ENCODE data around the gene OTUD3. TPM values are rescaled to one million over a fixed set of nuclear protein-coding genes. Genes with fewer than 3 reads are reported as not detected.
"Not testable (repeated sequence)": the region's sequence is repeated elsewhere in the genome, so short reads cannot be mapped to it uniquely, and the experiment has no call there.

The OTUD3 gene
- total and polyA plus RNA-seq, 7 experiments from 2014 or later: 0.97 to 23.6 (median 16.0) TPM

DNA sequence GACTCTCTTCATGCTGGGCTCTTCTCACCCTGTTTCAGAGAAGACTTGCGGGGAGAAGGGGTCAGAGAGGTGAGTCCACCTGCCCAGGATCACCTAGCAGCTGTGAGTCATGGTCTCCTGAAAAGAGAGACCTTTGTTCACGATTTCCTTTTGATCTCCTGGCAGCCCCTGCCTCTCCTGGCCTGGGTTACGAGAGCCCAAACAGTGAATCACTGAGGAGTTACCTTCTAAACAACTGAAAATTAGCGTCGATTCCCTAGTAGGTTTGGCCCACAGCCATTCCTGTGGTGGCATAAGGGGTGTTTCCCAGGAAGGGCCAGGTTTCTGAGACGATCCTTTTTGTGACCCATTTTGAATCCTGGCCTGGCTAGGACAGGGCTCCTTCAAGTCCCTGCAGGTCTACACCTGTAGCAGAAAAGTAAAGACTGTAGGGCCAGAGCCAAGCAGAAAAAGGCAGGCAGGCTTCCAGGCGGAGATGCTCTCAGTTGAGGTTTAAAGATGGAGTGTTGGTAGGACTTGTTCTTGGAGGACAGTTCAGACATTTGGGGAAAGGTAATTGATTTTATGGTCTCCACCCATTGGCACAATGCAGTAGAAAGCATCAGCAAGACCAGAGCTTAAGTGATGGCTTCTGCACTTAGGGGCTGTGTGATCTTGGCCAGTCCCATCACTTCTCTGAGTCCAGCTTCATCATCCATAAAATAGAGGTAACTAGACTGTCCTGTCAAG is 43.3 kb downstream of the OTUD3 start:
- H3K36me3 ChIP-seq (ENCODE audit: control insufficient read depth in 2 of 3, insufficient read depth in 3 of 3, low read length in 3 of 3): no peaks in the 10 kb centered on the region
- H3K9me3 ChIP-seq (ENCODE audit: control insufficient read depth in 2 of 3, low read length in 3 of 3): peaks cover 0 to 1% (median under 1%) of the 10 kb centered on the region in 3 experiments
- DNase-seq (no peak), ATAC-seq (no peak)
- no peak overlapping the region for H3K4me3 ChIP-seq (ENCODE audit: low read length)
- no peaks in the 10 kb centered on the region for H3K36me3 Mint-ChIP-seq
- peaks cover 0 to 15% (median 0%) of the 10 kb centered on the region in 5 donors for H3K27me3 Mint-ChIP-seq
- peaks cover 0 to 5% (median 1%) of the 10 kb centered on the region in 11 donors for H3K9me3 Mint-ChIP-seq
- ChIA-PET POLR2A (no interaction called here), CTCF (no interaction called here)
- H3K4me1 ChIP-seq (ENCODE audit: control insufficient read depth in 2 of 2, insufficient read depth in 2 of 2, low read length in 2 of 2): no peaks in the 10 kb centered on the region
- no peak overlapping the region for H3K4me3 Mint-ChIP-seq
- H3K27me3 ChIP-seq (ENCODE audit: control insufficient read depth in 2 of 2, insufficient read depth in 2 of 2, low read length in 2 of 2): no peaks in the 10 kb centered on the region
- no peak overlapping the region for H3K27ac Mint-ChIP-seq
- intact Hi-C loops (cut with micrococcal nuclease): no loop called here
- H3K4me1 Mint-ChIP-seq: peaks cover 0 to 1% (median 0%) of the 10 kb centered on the region in 7 donors
- H3K27ac ChIP-seq (ENCODE audit: low read depth, low read length): no peak overlapping the region

DNA sequence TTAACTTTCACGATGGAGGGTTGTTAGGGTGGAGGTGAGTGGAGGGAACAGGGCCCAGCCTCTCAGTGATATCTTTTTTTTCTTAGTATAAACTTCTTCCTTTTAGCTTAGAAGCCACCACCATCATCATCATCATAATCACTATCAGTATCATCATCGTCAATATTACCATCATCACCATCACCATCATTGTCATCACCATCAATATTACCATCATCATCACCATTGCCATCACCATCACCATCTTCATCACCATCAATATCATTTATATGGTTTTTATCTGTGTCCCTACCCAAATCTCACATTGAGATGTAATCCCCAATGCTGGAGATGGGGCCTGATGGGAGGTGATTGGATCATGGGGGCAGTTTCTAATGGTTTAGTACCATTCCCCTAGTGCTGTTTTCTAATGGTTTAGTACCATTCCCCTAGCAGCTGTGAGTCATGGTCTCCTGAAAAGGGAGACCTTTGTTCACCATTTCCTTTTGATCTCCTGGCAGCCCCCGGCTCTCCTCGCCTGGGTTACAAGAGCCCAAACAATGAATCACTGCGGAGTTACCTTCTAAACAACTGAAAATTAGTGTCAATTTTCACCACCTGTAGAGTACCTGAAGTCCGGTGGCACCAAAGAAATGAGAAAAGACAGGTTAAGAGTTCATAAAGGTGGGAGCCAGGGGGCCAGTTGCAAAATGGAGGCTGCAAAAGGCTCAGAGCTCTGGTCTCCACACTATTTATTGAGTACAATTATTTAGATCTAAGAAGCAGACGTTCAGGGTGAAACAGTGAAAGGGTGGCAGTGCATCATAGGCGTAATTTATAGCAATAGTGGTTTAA is 44.3 kb downstream of the OTUD3 start:
- no peak for ATAC-seq
- Histone ChIP-seq H3K4me1 (ENCODE audit: control insufficient read depth in 2 of 2, insufficient read depth in 2 of 2, low read length in 2 of 2) (no peaks in the 10 kb centered on the region), H3K36me3 (ENCODE audit: control insufficient read depth in 2 of 3, insufficient read depth in 3 of 3, low read length in 3 of 3) (no peaks in the 10 kb centered on the region), H3K4me3 (ENCODE audit: low read length) (no peak overlapping the region), H3K27ac (ENCODE audit: low read depth, low read length) (no peak overlapping the region), H3K27me3 (ENCODE audit: control insufficient read depth in 2 of 2, insufficient read depth in 2 of 2, low read length in 2 of 2) (no peaks in the 10 kb centered on the region), H3K9me3 (ENCODE audit: control insufficient read depth in 2 of 3, low read length in 3 of 3) (peaks cover 0 to 10% (median 7%) of the 10 kb centered on the region in 3 experiments)
- Mint-ChIP-seq H3K4me3 (no peak overlapping the region), H3K36me3 (no peaks in the 10 kb centered on the region), H3K27me3 (peaks cover 0 to 15% (median 0%) of the 10 kb centered on the region in 5 donors), H3K27ac (no peak overlapping the region), H3K4me1 (peaks cover 0 to 1% (median 0%) of the 10 kb centered on the region in 7 donors), H3K9me3 (peaks cover 0 to 14% (median 5%) of the 10 kb centered on the region in 11 donors)
- no peak for DNase-seq
- intact Hi-C loops (cut with micrococcal nuclease): no loop called here
- ChIA-PET POLR2A (no interaction called here), CTCF (no interaction called here)

GRCh38 chr1:19927130-19927421 is 44.9 kb downstream of the OTUD3 start:
- ATAC-seq; DNase-seq; H3K36me3 Mint-ChIP-seq; H3K4me3 ChIP-seq (ENCODE audit: low read length); H3K4me1 ChIP-seq (ENCODE audit: control insufficient read depth in 2 of 2, insufficient read depth in 2 of 2, low read length in 2 of 2); H3K4me1 Mint-ChIP-seq; CTCF ChIA-PET; H3K36me3 ChIP-seq (ENCODE audit: control insufficient read depth in 2 of 3, insufficient read depth in 3 of 3, low read length in 3 of 3); POLR2A ChIA-PET; H3K27ac Mint-ChIP-seq; intact Hi-C loops (cut with micrococcal nuclease); H3K4me3 Mint-ChIP-seq; H3K27ac ChIP-seq (ENCODE audit: low read depth, low read length); H3K27me3 ChIP-seq (ENCODE audit: control insufficient read depth in 2 of 2, insufficient read depth in 2 of 2, low read length in 2 of 2): not testable (repeated sequence)
- peaks cover 0 to 15% (median 0%) of the 10 kb centered on the region in 5 donors for H3K27me3 Mint-ChIP-seq
- H3K9me3 ChIP-seq (ENCODE audit: control insufficient read depth in 2 of 3, low read length in 3 of 3): peaks cover 0 to 14% (median 8%) of the 10 kb centered on the region in 3 experiments
- H3K9me3 Mint-ChIP-seq: peaks cover 4 to 20% (median 8%) of the 10 kb centered on the region in 11 donors

DNA sequence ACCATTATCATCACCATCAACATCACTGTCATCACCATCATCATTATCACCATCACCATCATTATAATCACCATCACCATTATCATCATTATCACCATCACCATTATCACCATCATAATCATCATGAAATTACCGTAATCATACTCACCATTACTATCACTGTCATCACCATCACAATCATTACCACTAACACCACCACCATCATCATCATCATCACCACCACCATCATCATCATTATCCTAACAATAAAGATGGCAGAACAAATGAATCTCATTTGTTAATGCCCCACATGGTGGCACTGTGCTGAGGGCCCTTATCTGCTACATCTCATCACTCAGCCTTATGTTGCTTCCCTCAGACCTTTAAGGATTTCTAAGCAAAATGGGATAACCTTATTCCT is 50.7 kb downstream of the OTUD3 start:
- Mint-ChIP-seq H3K4me1 (no peaks in the 10 kb centered on the region), H3K4me3 (no peak overlapping the region), H3K27me3 (peaks cover 0 to 5% (median 0%) of the 10 kb centered on the region in 5 donors), H3K9me3 (peaks cover 11 to 32% (median 19%) of the 10 kb centered on the region in 11 donors), H3K27ac (no peak overlapping the region), H3K36me3 (peaks cover 5 to 7% (median 6%) of the 10 kb centered on the region in 5 donors)
- DNase-seq (no peak), ATAC-seq (no peak)
- H3K9me3 ChIP-seq (ENCODE audit: control insufficient read depth in 2 of 3, low read length in 3 of 3): peaks cover 0 to 29% (median 8%) of the 10 kb centered on the region in 3 experiments
- no peaks in the 10 kb centered on the region for H3K27me3 ChIP-seq (ENCODE audit: control insufficient read depth in 2 of 2, insufficient read depth in 2 of 2, low read length in 2 of 2)
- H3K4me1 ChIP-seq (ENCODE audit: control insufficient read depth in 2 of 2, insufficient read depth in 2 of 2, low read length in 2 of 2): no peaks in the 10 kb centered on the region
- intact Hi-C loops (cut with micrococcal nuclease): no loop called here
- ChIA-PET POLR2A (no interaction called here), CTCF (no interaction called here)
- H3K27ac ChIP-seq (ENCODE audit: low read depth, low read length): no peak overlapping the region
- H3K4me3 ChIP-seq (ENCODE audit: low read length): no peak overlapping the region
- no peaks in the 10 kb centered on the region for H3K36me3 ChIP-seq (ENCODE audit: control insufficient read depth in 2 of 3, insufficient read depth in 3 of 3, low read length in 3 of 3)

DNA sequence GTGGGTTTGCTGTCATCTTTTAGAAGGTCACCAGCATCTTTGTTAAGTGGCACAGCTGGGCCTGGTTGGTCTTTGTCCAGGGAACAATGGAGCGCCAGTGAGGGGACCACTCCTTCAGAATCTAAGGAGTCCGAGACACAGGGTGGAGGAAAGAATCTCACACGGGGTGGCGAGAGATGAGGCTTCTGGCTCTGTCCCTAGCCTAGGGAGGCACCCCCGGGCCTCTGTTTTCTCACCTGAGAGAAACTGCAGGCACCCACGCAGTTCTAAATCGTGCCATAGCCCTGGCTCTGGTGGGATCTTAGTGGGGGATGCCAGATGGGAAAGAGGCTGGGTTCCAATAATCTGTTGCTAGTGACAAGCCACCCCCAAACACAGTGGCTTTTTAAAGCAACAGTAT is 52.1 kb downstream of the OTUD3 start:
- no peak overlapping the region for H3K27ac Mint-ChIP-seq
- no peak overlapping the region for H3K27ac ChIP-seq (ENCODE audit: low read depth, low read length)
- peaks cover 0 to 2% (median 0%) of the 10 kb centered on the region in 5 donors for H3K27me3 Mint-ChIP-seq
- no peaks in the 10 kb centered on the region for H3K4me1 Mint-ChIP-seq
- H3K9me3 ChIP-seq (ENCODE audit: control insufficient read depth in 2 of 3, low read length in 3 of 3): peaks cover 0 to 29% (median 8%) of the 10 kb centered on the region in 3 experiments
- no peak overlapping the region for H3K4me3 Mint-ChIP-seq
- H3K4me3 ChIP-seq (ENCODE audit: low read length): no peak overlapping the region
- POLR2A ChIA-PET: no interaction called here
- H3K27me3 ChIP-seq (ENCODE audit: control insufficient read depth in 2 of 2, insufficient read depth in 2 of 2, low read length in 2 of 2): no peaks in the 10 kb centered on the region
- DNase-seq: no peak
- no peaks in the 10 kb centered on the region for H3K4me1 ChIP-seq (ENCODE audit: control insufficient read depth in 2 of 2, insufficient read depth in 2 of 2, low read length in 2 of 2)
- H3K36me3 Mint-ChIP-seq: peaks cover 5 to 7% (median 6%) of the 10 kb centered on the region in 5 donors
- no peaks in the 10 kb centered on the region for H3K36me3 ChIP-seq (ENCODE audit: control insufficient read depth in 2 of 3, insufficient read depth in 3 of 3, low read length in 3 of 3)
- H3K9me3 Mint-ChIP-seq: peaks cover 11 to 32% (median 20%) of the 10 kb centered on the region in 11 donors
- CTCF ChIA-PET: no interaction called here
- ATAC-seq: no peak
- intact Hi-C loops (cut with micrococcal nuclease): no loop called here

GRCh38 chr1:19936061-19936750 is 54.0 kb downstream of the OTUD3 start:
- ChIA-PET CTCF (no interaction called here), POLR2A (no interaction called here)

More at GRCh38 chr1:19936061-19936750, 54.0 kb downstream of the OTUD3 start:
- no peaks in the 10 kb centered on the region for H3K36me3 ChIP-seq (ENCODE audit: control insufficient read depth in 2 of 3, insufficient read depth in 3 of 3, low read length in 3 of 3)
- DNase-seq (no peak), ATAC-seq (no peak)
- Mint-ChIP-seq H3K27me3 (peaks cover 0 to 4% (median 0%) of the 10 kb centered on the region in 5 donors), H3K36me3 (peaks cover 5 to 7% (median 6%) of the 10 kb centered on the region in 5 donors), H3K4me1 (peaks cover 0 to 1% (median 0%) of the 10 kb centered on the region in 7 donors), H3K27ac (no peak overlapping the region), H3K9me3 (peaks cover 7 to 23% (median 15%) of the 10 kb centered on the region in 11 donors), H3K4me3 (no peak overlapping the region)
- H3K27me3 ChIP-seq (ENCODE audit: control insufficient read depth in 2 of 2, insufficient read depth in 2 of 2, low read length in 2 of 2): no peaks in the 10 kb centered on the region
- H3K4me1 ChIP-seq (ENCODE audit: control insufficient read depth in 2 of 2, insufficient read depth in 2 of 2, low read length in 2 of 2): no peaks in the 10 kb centered on the region
- intact Hi-C loops (cut with micrococcal nuclease): no loop called here
- peaks cover 0 to 22% (median 4%) of the 10 kb centered on the region in 3 experiments for H3K9me3 ChIP-seq (ENCODE audit: control insufficient read depth in 2 of 3, low read length in 3 of 3)
- H3K27ac ChIP-seq (ENCODE audit: low read depth, low read length): no peak overlapping the region
- no peak overlapping the region for H3K4me3 ChIP-seq (ENCODE audit: low read length)

Measured in naive thymus-derived CD4-positive, alpha-beta T cell (primary cell).